NCI-H2107 treated with DMSO at 0.1 percent for 48 hours (cell line): Measurements from ENCODE around the gene SUN5.

Source experiments
- DNase-seq: peaks from one replicate; lab custom pipeline; 2025; ENCODE audit not compliant: unreplicated experiment; lab: John Stamatoyannopoulos, UW

Gene SUN5

GRCh38 chr20:32995802-32996201 is 8.4 kb downstream of the SUN5 start:
- no peak for DNase-seq

DNA sequence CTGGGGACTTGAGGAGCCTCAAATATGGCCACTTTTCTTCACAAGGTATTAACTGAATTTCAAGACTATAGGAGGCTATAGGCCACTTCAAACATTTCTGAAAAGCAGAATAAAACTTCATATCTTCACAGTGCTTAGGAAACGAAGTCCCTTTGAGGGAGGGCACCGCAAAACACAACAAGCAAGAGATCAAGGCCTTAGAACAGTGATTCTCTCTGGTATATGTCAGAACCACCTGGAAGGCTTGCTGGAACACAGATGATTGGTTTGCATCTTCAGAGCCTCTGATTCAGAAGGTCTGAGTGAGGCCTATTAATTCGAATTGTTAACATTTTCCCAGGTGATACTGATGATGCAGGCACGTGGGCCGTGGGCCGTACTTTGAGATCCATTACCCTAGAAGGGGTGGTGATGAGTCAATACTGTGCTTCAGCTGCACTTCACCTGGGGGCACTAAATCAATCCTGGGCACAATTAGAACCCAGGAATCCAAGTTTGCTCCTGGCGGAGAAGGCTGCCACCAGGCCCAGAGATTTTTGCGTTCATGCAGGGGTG is 10.7 kb downstream of the SUN5 start:
- no peak for DNase-seq

DNA sequence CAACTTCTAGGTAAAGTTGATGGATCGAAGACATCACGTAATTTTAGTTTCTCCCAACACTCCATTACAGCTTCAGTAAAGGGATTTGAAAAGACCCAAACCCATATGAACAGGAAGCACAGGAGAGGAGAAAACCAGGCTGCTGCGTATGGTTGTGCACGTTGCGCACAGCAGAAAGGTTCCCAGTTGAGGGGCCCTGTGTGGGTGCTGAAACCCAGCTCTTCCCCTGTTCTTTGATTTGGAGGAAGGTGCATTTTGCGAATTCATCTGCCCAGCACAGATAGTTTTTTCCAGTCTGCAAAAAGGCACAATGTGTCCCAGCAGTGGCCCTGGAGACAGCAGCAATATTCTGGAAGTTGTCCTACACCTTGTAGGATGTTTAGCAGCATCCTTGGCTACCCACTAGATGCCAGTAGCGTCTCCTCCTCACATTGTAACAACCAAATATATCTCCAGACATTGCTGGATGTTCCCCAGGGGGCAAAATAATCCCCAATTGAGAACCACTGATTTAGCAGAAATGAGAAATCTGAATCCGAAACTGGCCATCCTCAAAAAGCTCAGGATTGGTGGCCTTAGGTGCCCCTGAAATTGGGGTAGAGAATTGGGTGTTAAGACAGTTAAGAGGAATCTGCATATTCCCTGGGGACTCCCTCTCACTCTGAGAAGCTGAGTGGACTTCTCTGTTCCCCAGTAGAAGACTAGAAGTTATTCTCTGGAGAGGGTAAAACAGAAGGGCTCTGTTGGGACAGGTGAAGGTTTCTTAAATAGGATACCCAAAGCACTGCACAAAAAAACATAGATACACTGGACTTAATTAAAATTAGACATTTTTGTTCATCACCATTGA is 12.2 kb downstream of the SUN5 start:
- DNase-seq: no peak

DNA sequence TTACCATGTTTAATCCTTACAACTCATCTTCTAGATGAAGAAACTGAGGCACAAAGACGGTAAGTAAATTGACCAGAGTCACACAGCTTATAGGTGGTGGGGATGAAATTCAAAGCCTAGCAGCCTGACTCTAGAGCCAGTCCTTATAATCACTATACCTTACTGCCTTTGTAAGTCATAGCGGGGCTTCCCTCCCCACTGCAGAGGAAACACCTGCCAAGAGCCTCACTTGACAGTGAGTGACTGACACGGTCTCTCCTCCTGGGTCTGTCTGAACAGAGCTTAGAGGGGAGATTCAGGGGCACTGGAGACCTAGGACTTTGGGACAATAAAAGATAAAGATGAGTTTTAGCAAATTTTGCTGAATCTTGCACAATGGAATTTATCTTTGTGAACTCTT is 12.8 kb downstream of the SUN5 start:
- DNase-seq: no peak

- DNase-seq: no peak
Observed at GRCh38 chr20:32990426-32990825, 13.8 kb downstream of the SUN5 start.

DNA sequence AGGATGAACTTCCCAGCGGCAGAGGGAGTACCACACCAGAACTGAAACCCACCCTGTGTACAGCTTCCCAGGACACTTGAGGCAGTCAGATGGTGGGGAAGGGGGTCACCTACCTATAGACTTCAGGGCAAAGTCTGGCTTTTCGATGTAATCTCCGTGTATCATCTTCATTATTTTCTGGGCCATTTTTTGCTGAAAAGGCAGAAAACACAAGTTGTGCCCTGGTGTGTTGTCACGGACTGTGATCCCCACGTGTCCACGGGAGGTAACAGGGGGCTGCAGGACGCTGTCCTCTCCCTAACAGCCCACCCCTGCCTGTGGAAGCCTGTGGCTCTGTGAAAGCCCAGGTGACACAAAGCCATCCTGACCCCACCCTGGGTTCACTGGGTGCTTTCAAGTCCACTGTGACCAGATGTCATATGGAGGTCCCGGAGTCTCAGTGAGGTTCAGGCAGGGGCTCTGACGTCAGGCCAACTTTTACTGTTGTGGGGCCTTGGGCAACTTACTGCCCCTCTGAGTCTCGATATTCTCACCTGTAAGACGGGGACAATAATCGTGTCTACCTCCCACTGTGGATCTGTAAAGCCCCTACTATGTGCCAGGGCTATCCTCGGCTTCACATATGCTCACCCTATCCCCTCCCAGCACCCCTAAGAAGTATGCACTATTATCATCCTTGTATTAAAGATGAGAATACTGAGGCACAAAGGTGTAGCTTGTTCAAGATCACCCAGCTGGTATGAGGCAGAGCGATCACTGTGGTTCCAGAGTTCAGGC is 14.5 kb downstream of the SUN5 start:
- DNase-seq: no peak

GRCh38 chr20:32988008-32988407 is 16.2 kb downstream of the SUN5 start:
- DNase-seq: no peak

DNA sequence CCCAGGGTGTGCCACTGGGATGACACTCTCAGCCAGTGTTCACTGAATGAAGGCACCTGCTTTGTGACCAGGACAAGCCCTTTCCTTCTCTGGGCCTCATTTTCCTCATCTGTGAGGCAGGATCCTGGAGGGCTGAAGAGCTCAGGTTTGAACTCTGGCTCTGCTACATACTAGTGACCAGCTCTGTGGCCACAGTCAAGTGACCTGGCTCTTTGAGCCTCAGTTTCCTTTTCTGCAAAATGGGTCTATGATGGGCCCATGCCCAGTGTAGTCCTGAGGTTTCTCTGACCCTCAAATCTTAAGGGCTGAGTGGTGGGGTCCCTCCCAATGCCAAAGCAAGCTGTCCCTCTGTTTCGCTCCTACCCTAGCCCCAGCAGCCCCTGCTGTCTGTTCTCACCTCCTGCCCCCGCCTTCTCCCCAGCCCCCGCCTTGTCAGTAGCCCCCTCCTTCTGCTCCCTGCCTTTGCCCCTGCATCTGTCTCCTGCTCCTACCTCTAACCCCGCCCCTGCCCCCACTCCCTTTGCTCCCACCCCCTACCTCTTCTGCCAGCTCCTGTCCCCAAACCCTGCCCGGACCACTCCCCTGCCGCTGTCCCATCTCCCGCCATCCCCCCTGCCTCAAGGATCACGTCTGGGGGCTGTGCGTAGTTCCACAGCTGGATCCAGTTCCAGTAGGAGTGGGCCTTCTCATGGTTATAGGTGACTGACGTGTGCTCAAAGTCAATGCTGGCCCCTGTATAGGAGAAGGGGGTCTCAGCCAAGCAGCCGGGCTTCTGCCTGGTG is 17.0 kb downstream of the SUN5 start:
- DNase-seq: no peak

DNA sequence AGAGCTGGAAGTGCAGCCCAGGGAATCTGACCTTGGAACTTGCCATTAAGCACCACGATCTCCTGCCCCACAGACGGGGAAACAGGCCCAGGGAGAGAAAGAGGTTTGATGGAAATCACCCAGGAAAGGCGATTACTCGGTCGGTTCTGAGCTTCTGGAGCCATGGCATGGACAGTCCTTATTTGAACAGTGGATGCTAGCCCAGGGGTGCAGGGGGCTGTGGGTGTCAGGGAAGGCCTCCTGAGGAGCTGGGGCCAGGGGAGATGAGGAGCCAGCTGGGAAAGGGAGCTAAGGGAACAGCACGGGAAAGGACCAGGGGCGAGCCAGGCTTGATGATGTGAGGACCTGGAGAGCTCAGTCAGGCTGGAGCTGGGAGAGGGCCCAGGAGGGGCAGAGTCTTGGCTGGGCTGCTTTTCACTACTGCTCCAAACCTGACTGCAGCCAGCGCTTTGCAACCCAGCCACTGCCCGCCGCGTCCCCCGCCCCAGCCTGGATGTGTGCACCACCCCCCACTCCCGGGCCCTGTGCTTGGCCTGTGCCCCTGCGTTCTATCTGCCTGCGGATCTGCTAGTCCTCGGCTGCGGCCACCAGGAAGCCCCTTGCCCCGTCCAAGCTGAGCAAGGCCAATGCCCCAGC is 17.8 kb downstream of the SUN5 start:
- no peak for DNase-seq

GRCh38 chr20:32985596-32985995 is 18.6 kb downstream of the SUN5 start:
- no peak for DNase-seq

- no peak for DNase-seq
Observed at GRCh38 chr20:32984631-32985354, 19.4 kb downstream of the SUN5 start.

- no peak for DNase-seq
Observed at GRCh38 chr20:32984196-32984595, 20.0 kb downstream of the SUN5 start.

GRCh38 chr20:32983459-32984112 is 20.6 kb downstream of the SUN5 start:
- no peak for DNase-seq

DNA sequence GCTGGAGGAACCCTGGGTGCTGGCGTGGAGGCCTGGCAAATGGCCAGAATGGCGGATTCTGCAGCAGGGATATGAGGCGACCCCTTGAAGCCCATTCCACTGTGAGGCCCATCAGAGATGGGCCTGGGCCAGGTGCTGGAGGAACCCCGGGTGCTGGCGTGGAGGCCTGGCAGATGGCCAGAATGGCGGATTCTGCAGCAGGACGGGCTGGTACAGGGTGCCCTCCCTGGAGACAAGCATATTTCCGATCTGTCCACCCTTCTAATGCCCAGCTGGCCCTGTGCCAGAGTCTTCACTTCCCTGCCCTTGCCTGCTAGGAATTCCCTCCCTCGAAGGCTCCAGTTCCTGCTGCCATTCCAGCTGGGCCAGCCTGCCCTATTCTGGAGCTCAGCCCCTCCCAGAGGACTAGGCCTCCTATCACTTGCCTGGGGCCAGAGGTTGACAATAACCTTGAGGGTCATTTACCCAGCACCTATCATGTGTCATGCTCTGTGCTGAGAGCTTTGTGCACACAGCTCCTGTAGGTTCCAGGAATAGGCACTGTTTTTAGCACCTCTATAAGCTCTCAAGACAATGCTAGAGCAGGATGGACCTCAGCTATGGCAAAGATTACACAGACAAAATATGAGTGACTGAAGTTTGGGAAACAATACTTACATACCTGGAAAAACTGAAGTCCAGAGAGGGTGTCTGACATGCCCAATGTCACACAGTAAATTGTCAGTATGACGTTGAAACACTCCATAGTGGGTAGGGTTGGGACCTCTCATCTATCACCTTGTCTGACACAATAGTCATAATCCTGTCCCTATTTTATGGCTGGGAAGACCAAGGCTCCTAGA is 21.4 kb downstream of the SUN5 start:
- no peak for DNase-seq

DNA sequence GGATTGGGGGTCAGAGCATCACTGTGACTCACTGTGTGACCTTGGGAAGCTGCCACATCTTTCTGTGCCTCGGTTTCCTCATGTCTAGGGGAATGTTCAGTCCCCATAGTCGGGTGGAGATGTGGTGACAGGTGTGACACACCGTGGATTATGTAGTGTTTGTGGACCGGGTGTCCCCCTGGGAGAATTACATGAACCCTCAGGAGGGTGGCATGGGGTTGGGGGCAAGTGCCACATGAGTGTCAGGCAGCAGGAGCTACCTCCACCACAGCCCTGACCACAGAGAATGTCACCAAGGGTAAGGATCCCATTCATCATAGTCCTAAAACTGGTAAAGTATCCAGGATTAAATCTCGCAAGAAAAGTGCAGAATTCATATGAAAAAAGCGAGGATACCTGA is 23.2 kb downstream of the SUN5 start:
- DNase-seq: no peak

DNA sequence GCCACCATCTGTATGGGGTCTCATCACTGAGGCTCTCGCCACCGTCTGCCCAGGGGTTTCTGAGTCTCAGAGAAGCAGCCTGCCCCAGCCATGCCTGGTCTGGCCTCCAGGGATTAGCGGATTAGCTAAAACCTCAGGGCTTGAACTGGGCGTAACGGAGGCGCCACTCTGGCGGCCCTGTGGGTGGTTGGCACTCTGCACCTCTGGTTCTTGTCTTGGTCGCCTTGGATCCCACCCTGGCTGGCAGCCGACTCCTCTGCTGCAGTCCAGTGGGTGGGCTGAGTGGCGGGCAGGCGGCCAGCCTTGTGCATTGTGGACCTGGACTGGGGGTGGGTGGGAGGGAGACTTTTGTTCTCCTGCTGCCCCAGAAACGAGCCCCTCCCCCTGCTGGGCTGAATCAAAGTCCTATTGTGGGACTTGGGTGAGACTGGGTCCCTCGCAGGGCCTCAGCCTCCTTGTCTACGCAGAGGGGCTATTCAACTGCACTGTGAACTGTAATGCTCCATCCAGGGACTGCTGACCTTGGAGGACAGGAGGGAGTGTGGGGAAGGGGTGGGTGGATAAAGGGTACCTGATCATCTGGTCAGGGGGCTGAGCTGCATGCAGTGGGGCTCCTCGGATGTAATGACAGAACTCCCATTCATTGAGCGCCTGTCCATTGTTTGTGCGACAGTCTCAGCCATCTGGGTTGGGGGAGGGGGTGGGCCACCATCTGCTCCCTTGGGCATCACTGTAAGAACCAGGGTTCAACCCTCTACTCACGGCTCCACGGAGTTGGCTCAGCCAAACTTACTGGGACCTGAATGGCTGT is 23.9 kb downstream of the SUN5 start:
- no peak for DNase-seq

DNA sequence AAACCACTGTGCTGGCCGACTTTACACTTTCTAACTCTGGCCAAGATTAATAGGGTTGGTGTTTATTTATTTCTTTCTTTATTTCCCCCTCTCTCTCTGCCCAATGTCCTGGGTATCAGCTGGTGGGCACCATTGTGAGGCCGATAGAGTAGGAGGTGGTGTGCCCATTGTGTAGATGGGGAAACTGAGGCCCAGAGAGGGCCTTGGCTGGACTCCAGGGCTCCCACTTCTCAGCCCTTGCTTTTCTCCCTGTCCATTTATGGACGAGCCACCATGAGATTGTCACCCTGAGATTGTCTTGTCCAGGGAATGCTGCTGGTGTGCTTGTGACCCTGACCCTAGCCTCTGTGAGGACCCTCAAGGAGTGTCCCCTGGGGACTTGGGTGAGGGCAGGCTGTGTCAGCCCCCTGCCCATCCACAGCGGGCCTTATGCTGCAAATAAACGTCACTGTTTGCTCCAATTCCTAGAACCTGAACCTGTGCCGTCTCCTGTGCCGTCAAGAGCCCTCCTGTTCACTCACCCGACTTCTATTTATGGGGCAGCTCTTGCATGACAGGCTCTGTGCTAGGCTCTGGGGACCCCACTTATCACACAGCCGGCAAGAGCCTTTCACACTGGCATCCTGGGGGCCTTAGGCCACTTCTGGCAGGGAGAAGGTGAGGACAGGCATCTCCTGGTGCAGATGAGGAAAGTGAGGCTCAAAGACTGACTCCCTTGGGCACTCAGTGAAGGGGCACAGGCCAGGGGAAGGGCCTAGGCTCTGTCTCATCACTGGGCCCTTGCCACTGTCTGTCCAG is 24.8 kb downstream of the SUN5 start:
- DNase-seq: no peak
